GM13977 (cell line): Measurements from ENCODE around the gene FRMD1.

Experiments used
- DNase-seq: peaks from one replicate; pipeline ENCODE4 v3.0.0; 2012; ENCODE audit warnings: low spot score
- CTCF ChIP-seq: IDR thresholded peaks from 2 replicates; pipeline ENCODE4 v1.5.1; 2012; ENCODE audit warnings: mild to moderate bottlenecking, control low read depth; ENCODE audit not compliant: insufficient read depth; ENCODE audit errors: extremely low read depth, missing control alignments
- in situ Hi-C: fragments of 300-500 bp; cut with MboI; formaldehyde crosslinking; loops from one replicate; pipeline ENCODE4 v1.12.0; 2022; ENCODE audit warnings: low sequenced_read_pairs, low pct_unique_long_range_greater_than_20kb, mixed read lengths, inconsistent platforms; ENCODE audit not compliant: unreplicated experiment

The FRMD1 gene

GRCh38 chr6:168087436-168088160, 8.6 kb upstream of the FRMD1 start:
- DNase-seq: no peak
- in situ Hi-C loops: no loop called here
- TF ChIP-seq CTCF: no peak

- in situ Hi-C loops: no loop called here
- DNase-seq: no peak
- TF ChIP-seq CTCF: no peak
These were observed 7.6 kb upstream of the FRMD1 start for GRCh38 chr6:168086616-168087015.

GRCh38 chr6:168086066-168086465, 7.1 kb upstream of the FRMD1 start:
- no peak for TF ChIP-seq CTCF
- DNase-seq: no peak
- in situ Hi-C loops: no loop called here

GRCh38 chr6:168084465-168085160, 5.6 kb upstream of the FRMD1 start:
- in situ Hi-C loops: no loop called here
- no peak for DNase-seq
- no peak for TF ChIP-seq CTCF

- TF ChIP-seq CTCF: no peak
- in situ Hi-C loops: no loop called here
- no peak for DNase-seq
These were observed 4.5 kb upstream of the FRMD1 start for GRCh38 chr6:168083514-168083885.

GRCh38 chr6:168082860-168083513, 4.0 kb upstream of the FRMD1 start:
- no peak for TF ChIP-seq CTCF
- in situ Hi-C loops: no loop called here
- DNase-seq: no peak
